ENCODE data around the gene ST13. TPM values are rescaled to one million over a fixed set of nuclear protein-coding genes. Genes with fewer than 3 reads are reported as not detected.
"Not testable (repeated sequence)": the region's sequence is repeated elsewhere in the genome, so short reads cannot be mapped to it uniquely, and the experiment has no call there.

The ST13 gene
- total and polyA plus RNA-seq, 7 donors, result 166 to 456 (median 294) TPM

GRCh38 chr22:40791241-40791640 lies 65.2 kb downstream of the ST13 start:
- H3K27ac ChIP-seq, result no peak overlapping the region
- ATAC-seq (no peak), DNase-seq (no peak)
- H3K4me1 ChIP-seq, result no peaks in the 10 kb centered on the region
- no peaks in the 10 kb centered on the region for H3K27me3 ChIP-seq (ENCODE audit: insufficient read depth in 3 of 3, low read length in 2 of 3)
- intact Hi-C loops (cut with DNase I), result no loop called here
- H3K36me3 ChIP-seq (ENCODE audit: insufficient read depth in 1 of 2, low read depth in 1 of 2), result peaks cover 5 to 63% of the 10 kb centered on the region in 2 donors
- TF ChIP-seq, protein P1, sequence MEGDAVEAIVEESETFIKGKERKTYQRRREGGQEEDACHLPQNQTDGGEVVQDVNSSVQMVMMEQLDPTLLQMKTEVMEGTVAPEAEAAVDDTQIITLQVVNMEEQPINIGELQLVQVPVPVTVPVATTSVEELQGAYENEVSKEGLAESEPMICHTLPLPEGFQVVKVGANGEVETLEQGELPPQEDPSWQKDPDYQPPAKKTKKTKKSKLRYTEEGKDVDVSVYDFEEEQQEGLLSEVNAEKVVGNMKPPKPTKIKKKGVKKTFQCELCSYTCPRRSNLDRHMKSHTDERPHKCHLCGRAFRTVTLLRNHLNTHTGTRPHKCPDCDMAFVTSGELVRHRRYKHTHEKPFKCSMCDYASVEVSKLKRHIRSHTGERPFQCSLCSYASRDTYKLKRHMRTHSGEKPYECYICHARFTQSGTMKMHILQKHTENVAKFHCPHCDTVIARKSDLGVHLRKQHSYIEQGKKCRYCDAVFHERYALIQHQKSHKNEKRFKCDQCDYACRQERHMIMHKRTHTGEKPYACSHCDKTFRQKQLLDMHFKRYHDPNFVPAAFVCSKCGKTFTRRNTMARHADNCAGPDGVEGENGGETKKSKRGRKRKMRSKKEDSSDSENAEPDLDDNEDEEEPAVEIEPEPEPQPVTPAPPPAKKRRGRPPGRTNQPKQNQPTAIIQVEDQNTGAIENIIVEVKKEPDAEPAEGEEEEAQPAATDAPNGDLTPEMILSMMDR (IDR thresholded peaks at IDR 0.05), result no peak
- H3K9me3 ChIP-seq, result no peaks in the 10 kb centered on the region
- H3K4me3 ChIP-seq, result no peak overlapping the region

- no peak overlapping the region for H3K27ac ChIP-seq
- no peaks in the 10 kb centered on the region for H3K9me3 ChIP-seq
- H3K27me3 ChIP-seq (ENCODE audit: insufficient read depth in 3 of 3, low read length in 2 of 3), result no peaks in the 10 kb centered on the region
- 92 to 96% (median 96%) methylated on average over 22 of the region's 22 CpGs for WGBS, 3 donors
- intact Hi-C loops (cut with DNase I), result no loop called here
- no peak overlapping the region for H3K4me3 ChIP-seq
- H3K36me3 ChIP-seq (ENCODE audit: insufficient read depth in 1 of 2, low read depth in 1 of 2), result peaks cover 5 to 81% of the 10 kb centered on the region in 2 donors
- TF ChIP-seq, protein P1 (IDR thresholded peaks at IDR 0.05), result no peak
- no peak for ATAC-seq
- no peak for DNase-seq
- no peaks in the 10 kb centered on the region for H3K4me1 ChIP-seq
Observed at GRCh38 chr22:40789131-40789530, 67.3 kb downstream of the ST13 start.

GRCh38 chr22:40782521-40782920 lies 73.9 kb downstream of the ST13 start:
- intact Hi-C loops (cut with DNase I), result no loop called here
- H3K4me1 ChIP-seq, result no peaks in the 10 kb centered on the region
- no peaks in the 10 kb centered on the region for H3K9me3 ChIP-seq
- ATAC-seq (no peak), DNase-seq (no peak)
- H3K4me3 ChIP-seq, result no peak overlapping the region
- no peak overlapping the region for H3K27ac ChIP-seq
- TF ChIP-seq, protein P1 (IDR thresholded peaks at IDR 0.05), result no peak
- WGBS, 3 donors, result 84 to 92% (median 89%) methylated on average over 3 of the region's 3 CpGs
- peaks cover 4 to 76% of the 10 kb centered on the region in 2 donors for H3K36me3 ChIP-seq (ENCODE audit: insufficient read depth in 1 of 2, low read depth in 1 of 2)
- H3K27me3 ChIP-seq (ENCODE audit: insufficient read depth in 3 of 3, low read length in 2 of 3), result no peaks in the 10 kb centered on the region

DNA sequence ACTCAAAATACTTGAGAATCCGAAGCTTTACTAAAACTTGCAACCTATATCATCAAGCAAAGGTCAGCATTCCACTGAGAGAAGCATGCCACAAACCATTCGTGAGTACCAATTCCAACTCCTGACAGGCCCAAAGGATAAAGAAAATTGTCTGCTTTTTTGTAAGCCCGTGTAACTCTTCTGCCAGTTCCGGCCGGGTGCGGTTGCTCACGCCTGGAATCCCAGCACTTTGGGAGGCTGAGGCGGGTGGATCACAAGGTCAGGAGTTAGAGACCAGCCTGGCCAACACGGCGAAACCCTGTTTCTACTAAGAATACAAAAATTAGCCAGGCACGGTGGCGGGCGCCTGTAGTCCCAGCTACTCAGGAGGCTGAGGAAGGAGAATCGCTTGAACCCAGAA lies 74.7 kb downstream of the ST13 start:
- WGBS, 3 donors, result 93 to 95% (median 94%) methylated on average over 11 to 14 of the region's 14 CpGs
- H3K27me3 ChIP-seq (ENCODE audit: insufficient read depth in 3 of 3, low read length in 2 of 3); H3K4me3 ChIP-seq; H3K9me3 ChIP-seq; H3K4me1 ChIP-seq; intact Hi-C loops (cut with DNase I); DNase-seq; ATAC-seq; H3K27ac ChIP-seq: not testable (repeated sequence)
- peaks cover 7 to 76% of the 10 kb centered on the region in 2 donors for H3K36me3 ChIP-seq (ENCODE audit: insufficient read depth in 1 of 2, low read depth in 1 of 2)

Other genes with a start within 250 kb of the ST13 start
- 10 to 100 TPM; 15.7 to 24.0 (median 20.0) TPM for gene MRTFA, start 219.9 kb downstream of the ST13 start, total RNA-seq
- 10 to 100 TPM; 10.1 to 14.2 (median 14.2) TPM for gene MRTFA, start 219.9 kb downstream of the ST13 start, polyA plus RNA-seq
- gene MCHR1, start 177.2 kb downstream of the ST13 start, total RNA-seq, result 1 to 10 TPM in 1 of 4 donors, under 1 TPM in 1, not detected in 2; 0.21 to 1.2 TPM
- gene MCHR1, start 177.2 kb downstream of the ST13 start, polyA plus RNA-seq, result under 1 TPM in 2 of 3 donors, not detected in 1; 0.04 to 0.08 TPM
- 1 to 10 TPM; 2.7 to 6.2 (median 3.7) TPM for gene SLC25A17, start 37.3 kb downstream of the ST13 start, total RNA-seq
- 10 to 100 TPM in 1 of 3 donors, 1 to 10 TPM in 2; 4.6 to 16.3 (median 6.8) TPM for gene SLC25A17, start 37.3 kb downstream of the ST13 start, polyA plus RNA-seq
- gene XPNPEP3, start 509 bp upstream of the ST13 start, total RNA-seq, result 10 to 100 TPM in 3 of 4 donors, 1 to 10 TPM in 1; 9.8 to 16.3 (median 11.2) TPM
- gene XPNPEP3, start 509 bp upstream of the ST13 start, polyA plus RNA-seq, result 10 to 100 TPM in 1 of 3 donors, 1 to 10 TPM in 2; 3.3 to 12.9 (median 7.9) TPM
- gene DNAJB7, start 5.5 kb upstream of the ST13 start, total RNA-seq, result not detected
- gene DNAJB7, start 5.5 kb upstream of the ST13 start, polyA plus RNA-seq, result under 1 TPM in 2 of 3 donors, not detected in 1; 0.01 to 0.03 TPM
- 10 to 100 TPM; 46.6 to 59.9 (median 54.3) TPM for gene RBX1, start 94.7 kb upstream of the ST13 start, total RNA-seq
- 10 to 100 TPM; 48.4 to 82.6 (median 80.6) TPM for gene RBX1, start 94.7 kb upstream of the ST13 start, polyA plus RNA-seq
- gene EP300, start 236.0 kb upstream of the ST13 start, total RNA-seq, result 10 to 100 TPM; 31.0 to 40.7 (median 35.3) TPM
- 10 to 100 TPM in 1 of 3 donors, 1 to 10 TPM in 2; 6.2 to 20.5 (median 7.0) TPM for gene EP300, start 236.0 kb upstream of the ST13 start, polyA plus RNA-seq

All from psoas muscle (tissue), 8 donors.